LoVo (cell line): ENCODE measurements around the gene DNAH7.
"Not testable (repeated sequence)": the region's sequence is repeated elsewhere in the genome, so short reads cannot be mapped to it uniquely, and the experiment has no call there.

Experiments
- DNase-seq: peaks from one replicate; pipeline ENCODE4 v3.0.0-alpha.2; 2016; ENCODE audit warnings: low spot score

The DNAH7 gene

GRCh38 chr2:195716466-195716865 lies 352.2 kb downstream of the DNAH7 start:
- no peak for DNase-seq

GRCh38 chr2:195711478-195711877 lies 357.2 kb downstream of the DNAH7 start:
- no peak for DNase-seq

- DNase-seq, result no peak
Measured at GRCh38 chr2:195709901-195710806, 358.5 kb downstream of the DNAH7 start.

GRCh38 chr2:195706161-195706900 lies 362.3 kb downstream of the DNAH7 start:
- DNase-seq, result no peak

GRCh38 chr2:195700480-195700879 lies 368.2 kb downstream of the DNAH7 start:
- no peak for DNase-seq

GRCh38 chr2:195697681-195698220 lies 370.9 kb downstream of the DNAH7 start:
- DNase-seq, result no peak

GRCh38 chr2:195696012-195696411 lies 372.6 kb downstream of the DNAH7 start:
- no peak for DNase-seq

- no peak for DNase-seq
Measured at GRCh38 chr2:195695002-195695631, 373.5 kb downstream of the DNAH7 start.

- no peak for DNase-seq
Measured at GRCh38 chr2:195694553-195694952, 374.1 kb downstream of the DNAH7 start.

- not testable (repeated sequence) for DNase-seq
Measured at GRCh38 chr2:195692531-195692930, 376.1 kb downstream of the DNAH7 start.
